DMS 273 (cell line): ENCODE results near the gene RGS9BP.
"Not testable (repeated sequence)": the region's sequence is repeated elsewhere in the genome, so short reads cannot be mapped to it uniquely, and the experiment has no call there.

Source experiments
- DNase-seq: peaks from one replicate; lab custom pipeline; 2025; ENCODE audit not compliant: unreplicated experiment; lab: John Stamatoyannopoulos, UW

The RGS9BP gene

DNA sequence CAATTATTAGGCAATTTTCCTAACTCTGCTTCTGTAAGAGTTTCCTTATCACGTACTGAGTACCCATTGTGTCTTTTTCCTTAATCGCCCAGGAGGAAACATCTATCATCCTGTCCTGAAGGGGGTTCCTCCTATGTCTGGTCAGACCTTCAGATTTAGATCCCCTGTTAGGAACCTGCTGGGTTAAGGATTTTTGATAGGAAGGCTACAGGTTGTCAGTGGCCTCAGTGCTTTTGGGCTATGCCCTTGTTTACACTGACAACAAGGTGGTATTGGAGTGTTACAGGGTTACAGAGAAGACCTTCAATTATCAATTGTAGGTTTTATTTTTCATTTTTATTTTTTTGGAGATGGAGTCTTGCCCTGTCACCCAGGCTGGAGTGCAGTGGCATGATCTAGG lies 19.2 kb downstream of the RGS9BP start:
- DNase-seq, result not testable (repeated sequence)

DNA sequence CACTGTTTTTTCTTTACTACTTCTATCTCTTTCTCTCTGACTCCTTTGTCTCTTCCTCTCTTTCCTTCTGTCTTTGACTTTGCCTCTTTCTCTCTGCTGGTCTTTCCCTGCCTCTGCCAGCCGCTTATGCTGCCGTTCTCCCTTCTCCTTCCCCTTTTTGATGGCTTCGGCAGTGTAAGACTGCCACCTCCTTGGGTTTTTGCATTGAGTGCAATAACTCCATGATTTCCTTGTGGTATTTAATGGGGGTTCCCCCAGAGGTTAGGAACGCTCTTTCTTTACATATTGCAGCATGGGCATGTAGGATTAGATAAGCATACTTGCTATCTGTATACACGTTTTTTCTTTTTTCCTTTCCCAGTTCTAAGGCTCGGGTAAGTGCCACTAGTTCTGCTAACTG lies 19.9 kb downstream of the RGS9BP start:
- not testable (repeated sequence) for DNase-seq

DNA sequence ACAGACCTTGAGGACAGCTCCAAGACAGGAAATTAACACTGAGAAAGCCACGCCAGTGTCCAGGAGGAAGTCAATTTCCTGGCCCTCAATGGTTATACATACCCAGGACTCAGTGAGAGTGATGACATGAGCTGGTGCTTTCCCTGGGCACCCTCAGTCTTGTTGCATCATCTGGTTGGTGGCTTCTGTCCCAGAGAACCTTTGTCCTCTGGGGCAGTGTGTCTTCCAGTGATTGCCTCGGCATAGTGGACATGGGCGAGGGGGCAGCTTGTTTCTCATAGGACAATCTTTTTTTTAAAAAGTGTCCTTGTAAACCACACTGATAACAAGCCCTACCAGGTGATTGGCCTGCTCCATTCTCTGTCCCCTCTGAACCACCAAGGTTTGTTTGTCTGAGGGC lies 21.1 kb downstream of the RGS9BP start:
- DNase-seq, result not testable (repeated sequence)

DNA sequence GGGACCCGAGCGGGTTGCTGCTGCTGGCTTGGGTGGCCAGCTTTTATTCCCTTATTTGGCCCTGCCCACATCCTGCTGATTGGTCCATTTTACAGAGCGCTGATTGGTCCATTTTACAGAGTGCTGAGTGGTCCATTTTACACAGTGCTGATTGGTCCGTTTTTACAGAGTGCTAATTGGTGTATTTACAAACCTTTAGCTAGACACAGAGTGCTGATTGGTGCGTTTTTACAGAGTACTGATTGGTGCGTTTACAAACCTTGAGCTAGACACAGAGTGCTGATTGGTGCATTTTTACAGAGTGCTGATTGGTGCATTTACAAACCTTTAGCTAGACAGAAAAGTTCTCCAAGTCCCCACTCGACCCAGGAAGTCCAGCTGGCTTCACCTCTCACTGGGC lies 24.5 kb downstream of the RGS9BP start:
- not testable (repeated sequence) for DNase-seq

DNA sequence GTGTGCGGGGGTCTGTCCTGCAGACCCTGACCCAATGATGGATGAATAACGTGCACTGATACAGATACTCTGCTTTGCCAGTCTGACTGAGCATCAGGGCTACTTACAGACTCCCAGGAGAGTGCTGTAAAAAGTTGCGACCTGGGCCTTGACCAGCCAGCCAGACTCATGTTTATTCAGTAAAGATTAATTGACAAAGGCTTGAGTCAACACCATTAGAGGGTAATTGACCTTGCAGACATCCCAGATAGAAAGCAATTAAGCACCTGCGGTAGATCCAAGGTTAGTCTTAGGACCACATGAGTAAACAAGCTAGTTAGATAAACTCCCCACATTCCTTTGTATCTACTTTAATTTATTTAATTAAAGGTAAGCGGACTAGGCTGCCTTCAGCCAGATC lies 26.4 kb downstream of the RGS9BP start:
- DNase-seq, result no peak

DNA sequence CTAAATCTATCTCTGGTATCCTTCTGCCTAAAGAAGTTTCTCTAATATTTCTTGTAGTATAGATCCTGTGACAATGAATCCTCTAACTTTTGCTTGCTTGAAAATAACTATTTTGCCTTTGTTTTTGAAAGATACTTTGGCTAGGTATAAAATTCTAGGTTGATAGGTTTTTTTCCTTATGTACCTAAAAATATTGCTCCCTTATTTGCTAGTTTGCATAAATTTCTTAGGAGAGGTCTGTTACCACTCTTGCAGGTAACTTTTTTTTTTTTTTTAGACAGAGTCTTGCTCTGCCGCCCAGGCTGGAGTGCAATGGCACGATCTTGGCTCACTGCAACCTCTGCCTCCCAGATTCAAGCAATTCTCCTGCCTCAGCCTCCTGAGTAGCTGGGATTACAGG lies 28.4 kb downstream of the RGS9BP start:
- not testable (repeated sequence) for DNase-seq

DNA sequence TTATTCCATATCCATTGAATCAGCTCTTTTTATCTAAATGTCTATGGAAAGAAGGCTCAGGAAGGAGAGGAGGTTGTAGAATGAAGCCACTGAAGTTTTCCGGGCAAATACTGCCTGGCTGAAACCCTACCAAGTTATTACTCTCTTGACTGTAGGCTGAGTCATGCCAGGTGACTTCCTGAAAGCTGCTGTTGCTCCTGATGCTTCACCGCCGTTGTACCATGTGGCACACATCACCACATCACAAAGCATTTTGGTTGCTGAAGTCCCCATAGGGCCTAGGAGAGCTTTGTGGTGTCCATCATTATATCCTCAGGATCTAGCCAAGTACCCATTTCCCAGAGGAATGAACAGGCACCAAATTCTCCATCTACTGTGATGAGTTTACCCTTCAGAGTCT lies 32.8 kb downstream of the RGS9BP start:
- DNase-seq, result no peak

DNA sequence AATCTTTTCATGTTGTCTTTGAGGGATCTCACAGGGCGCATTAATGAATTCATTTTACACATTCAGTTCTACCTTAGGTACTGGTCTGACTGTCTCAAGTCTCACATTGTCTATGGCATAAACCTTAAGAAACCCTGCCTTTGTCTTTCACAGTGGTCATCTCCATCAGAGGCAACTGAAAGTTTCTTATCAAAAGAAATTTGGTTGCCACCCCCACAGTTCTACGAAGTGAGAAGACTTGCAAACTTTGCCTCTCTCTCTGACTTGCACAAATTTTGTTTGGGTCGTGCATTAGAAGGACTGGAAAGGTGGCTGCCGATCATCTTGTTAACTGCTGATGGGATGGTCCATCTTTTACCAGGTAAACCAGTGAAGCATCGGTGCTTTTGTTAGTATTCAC lies 33.4 kb downstream of the RGS9BP start:
- no peak for DNase-seq

DNA sequence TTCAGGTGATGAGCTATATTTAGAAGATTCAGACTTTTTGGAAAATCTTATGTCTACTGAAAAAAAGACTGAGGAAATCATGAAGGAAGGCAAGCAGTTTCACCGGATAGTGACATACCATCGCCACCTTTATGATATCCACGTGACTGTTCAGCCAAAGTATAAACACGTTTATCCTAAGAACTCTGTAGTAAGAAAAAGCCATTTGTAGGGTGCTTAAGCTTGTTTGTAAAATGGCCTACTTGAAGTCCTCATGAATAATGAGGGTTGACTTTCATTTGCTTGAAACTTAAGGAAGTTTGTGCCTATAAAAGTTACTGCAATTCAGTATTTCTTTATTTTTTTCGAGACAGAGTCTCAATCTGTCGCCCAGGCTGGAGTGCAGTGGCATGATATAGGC lies 36.1 kb downstream of the RGS9BP start:
- DNase-seq, result no peak

DNA sequence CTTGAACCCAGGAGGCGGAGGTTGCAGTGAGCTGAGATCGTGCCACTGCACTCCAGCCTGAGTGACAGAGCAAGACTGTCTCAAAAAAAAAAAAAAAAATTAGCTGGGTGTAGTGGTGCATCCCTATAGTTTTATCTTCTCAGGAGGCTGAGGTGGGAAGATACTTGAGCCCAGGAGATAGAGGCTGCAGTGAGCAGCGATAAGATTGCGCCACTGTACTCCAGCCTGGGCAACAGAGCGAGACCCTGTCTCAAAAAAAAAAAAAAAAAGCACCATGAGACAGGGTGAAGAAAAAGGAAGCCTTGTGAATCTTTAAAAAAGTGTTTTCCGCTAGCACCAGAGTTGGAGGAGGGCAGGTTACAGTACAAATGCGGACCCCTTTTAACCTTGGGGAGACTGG lies 40.6 kb downstream of the RGS9BP start:
- not testable (repeated sequence) for DNase-seq

DNA sequence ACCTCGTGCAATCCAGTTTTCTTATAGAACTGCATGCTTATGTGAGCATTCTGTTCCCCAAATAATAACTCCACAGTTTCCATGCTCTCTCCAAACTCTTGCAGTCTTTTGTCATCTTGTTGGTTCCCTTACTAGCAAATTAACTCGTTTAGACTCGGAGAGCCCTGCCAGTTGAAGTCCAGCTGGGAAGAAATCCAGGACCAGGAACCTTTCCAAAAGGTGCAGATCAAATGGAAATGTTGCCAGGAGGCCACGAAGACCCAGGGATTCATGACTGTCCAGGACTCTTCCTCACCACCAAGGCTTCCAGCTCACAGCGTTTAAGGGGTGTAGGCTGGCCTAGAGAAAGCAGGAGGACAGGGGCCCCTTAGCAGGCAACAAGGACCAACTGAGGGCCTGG lies 41.8 kb downstream of the RGS9BP start:
- DNase-seq, result no peak

DNA sequence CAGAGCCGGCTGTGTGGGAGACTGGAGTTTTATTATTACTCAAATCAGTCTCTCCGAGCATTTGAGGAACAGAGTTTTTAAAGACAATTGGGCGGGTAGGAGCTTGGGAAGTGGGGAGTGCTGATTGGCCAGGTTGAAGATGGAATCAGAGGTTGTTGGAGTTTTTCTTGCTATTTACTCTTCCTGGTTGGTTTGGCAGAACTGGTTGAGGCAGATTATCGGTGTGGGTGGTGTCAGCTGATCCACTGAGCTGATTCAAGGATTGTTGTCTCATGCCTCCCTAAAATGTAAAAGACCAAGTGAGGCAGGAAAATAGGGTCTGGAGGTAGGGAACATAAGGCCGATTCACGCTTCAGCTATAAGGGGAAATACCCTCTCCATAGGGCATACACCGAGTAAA lies 42.6 kb downstream of the RGS9BP start:
- no peak for DNase-seq

DNA sequence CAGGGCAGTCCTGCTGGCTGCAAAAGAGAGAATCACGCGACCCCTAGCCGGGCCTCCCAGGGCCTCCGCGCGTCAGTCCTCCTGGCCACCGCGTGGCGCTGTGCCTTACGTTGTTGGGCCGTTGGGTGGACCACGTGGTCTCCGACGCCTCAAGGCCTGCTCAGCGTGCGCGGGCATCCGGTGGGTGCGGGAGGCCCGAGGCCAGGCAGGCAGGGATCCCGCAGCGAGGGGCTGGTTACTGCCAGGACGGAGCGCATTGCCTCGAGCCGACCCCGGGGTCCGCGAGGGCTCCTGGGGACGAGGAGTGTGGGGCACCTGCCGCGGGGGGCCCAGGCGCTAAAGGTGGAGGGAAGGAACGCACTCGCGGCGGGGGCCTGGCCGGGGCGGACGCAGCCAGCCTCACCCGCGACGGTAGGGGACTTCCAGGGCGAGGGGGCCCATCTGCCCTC lies 44.0 kb downstream of the RGS9BP start, which contains the start of gene TDRD12:
Gene TDRD12 (plus strand): TSS at position 157 of the 449 bp plus-strand sequence. CDS start 306 bp downstream, outside the sequence.
- peak; percentile 9 for DNase-seq

DNA sequence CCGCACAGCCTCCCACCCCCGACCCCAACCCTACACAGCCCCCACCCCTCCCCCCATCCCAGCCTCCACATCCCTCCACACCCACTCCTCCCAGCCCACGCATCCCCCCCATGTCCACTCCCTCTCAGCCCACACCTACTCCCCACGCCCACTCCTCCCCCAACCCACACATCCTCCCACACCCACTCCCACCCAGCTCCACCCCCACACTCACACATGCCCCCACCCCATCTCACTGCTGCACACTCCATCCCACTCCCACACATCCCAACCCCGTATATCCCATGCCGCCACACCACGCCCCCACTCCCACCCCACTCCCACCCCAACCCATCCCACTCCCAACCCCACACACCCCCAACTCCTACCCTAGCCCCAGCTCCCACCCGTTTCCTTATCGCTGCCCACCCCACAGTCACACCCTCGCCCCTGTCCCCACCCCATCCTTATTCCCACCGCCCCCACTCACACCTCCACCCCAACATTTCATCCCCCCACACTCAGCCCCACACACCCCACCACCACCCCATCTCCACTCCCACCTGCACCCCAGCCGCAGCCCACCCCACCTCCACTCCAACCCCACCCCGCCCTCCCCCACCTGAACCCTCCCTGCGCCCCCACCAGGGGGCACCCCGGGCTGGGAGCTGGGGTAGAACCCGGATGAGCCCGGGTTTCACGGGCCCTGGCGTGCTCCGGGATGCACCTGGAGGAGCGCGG lies 44.7 kb downstream of the RGS9BP start:
- no peak for DNase-seq

DNA sequence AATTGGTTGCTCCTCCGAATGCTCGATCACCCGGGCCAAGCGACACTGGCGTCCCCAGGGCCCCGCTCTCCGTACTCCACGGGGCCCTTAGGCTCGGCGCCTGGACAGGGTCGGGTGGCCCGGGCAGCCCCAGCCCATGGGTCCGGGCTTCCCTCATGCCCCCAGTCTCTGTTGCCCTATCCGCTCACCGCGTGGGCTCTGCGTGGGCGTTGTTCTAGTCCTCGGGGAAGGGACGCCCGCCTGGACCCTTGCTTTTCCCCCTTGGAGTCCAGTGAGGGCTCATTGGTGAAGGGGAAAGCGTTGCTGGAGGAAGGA lies 45.2 kb downstream of the RGS9BP start:
- DNase-seq, result no peak
